T47D (cell line): Measurements from ENCODE around the gene UMODL1.

Experiments used
- DNase-seq, 2 experiments: peaks; one replicate each; pipeline versions ENCODE4 v3.0.0 to v3.0.0-alpha.2; 2011 to 2012; ENCODE audit warnings: low read depth in 1 of 2, low spot score in 1 of 2
- JUND ChIP-seq: IDR thresholded peaks from 2 replicates; pipeline ENCODE4 v1.6.1; 2012; ENCODE audit warnings: low read depth
- in situ Hi-C: cut with HindIII; loops from 2 replicates; pipeline ENCODE4 v1.10.0; 2016; ENCODE audit warnings: low sequenced_read_pairs, low pct_unique_long_range_greater_than_20kb

The UMODL1 gene

DNA sequence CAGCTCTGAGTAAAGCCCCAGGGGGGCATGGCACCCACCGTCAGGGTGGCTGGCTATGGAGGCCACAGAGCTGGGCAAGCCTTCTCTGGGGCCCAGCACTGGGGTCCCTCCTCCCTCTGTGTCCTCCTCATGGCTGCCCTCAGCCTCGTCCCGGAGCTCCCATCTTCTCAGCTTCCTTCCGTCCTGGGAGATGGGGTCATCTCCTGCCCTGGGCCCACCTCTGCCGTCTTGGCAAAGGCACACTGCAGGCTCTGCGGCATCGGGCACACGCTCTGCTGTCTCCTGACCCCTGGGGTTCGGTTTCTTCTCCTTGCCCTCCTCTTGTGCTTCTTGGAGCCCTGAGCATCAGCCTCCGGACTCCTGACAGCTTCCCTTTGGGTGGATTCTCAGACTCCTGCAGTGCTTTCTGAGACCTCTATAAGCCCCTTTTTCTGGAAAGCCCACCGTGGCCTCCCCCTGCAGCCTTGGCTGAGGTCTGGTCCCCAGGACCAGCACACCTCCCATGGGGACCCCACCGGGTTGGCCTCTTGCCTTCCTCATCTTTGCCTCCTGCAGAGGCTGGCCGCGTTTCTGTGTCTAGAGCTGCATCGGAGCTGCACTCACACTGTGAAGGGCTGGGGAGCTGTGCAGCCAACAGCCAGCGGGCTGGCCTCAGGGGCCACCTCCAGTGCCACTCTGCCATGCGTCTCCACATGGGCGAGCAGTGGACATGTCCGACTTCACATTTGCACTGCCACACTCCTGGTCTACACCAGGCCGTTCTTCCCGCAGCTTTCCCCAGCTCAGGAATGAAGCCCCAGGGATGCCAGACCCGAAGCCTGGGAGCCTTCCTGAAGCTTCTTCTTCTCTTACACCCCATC is 11.6 kb downstream of the UMODL1 start:
- TF ChIP-seq JUND = no peak
- no peak for DNase-seq
- in situ Hi-C loops = no loop called here

DNA sequence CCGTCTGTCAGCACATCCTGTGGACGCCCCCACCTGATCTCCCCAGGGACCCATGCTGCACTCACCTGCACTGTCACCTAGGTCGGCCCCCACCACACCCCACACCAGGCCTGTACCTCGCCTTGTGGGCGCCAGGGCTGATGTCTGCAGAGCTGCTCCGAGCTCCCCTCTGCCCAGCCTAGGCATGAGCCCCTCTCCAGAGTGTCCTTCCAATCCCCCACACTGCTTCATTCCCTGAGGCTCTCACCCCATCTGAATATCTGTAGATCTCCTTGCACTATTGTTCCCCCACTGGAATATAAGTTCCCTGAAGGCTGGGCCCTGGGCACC is 12.2 kb downstream of the UMODL1 start:
- in situ Hi-C loops = no loop called here
- TF ChIP-seq JUND = no peak
- DNase-seq = no peak

DNA sequence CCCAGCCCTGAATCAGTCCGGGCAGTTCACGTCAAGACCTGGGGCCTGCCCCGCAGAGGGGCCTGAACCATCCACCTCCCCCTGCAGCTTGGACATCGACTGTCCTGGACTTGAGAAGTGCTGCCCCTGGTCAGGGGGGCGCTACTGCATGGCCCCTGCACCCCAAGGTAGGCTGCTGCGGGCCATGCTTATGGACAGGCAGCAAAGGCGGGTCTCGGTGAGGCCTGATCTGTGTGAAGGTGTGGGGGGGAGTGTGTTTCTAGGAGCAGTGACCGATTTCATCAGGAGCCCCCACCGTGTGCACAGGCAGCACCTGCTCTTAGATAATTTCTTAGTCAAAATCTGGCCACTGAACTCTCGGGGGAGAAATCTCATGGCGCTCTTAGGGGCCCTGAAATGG is 13.0 kb downstream of the UMODL1 start:
- in situ Hi-C loops = no loop called here
- no peak for TF ChIP-seq JUND
- no peak for DNase-seq

DNA sequence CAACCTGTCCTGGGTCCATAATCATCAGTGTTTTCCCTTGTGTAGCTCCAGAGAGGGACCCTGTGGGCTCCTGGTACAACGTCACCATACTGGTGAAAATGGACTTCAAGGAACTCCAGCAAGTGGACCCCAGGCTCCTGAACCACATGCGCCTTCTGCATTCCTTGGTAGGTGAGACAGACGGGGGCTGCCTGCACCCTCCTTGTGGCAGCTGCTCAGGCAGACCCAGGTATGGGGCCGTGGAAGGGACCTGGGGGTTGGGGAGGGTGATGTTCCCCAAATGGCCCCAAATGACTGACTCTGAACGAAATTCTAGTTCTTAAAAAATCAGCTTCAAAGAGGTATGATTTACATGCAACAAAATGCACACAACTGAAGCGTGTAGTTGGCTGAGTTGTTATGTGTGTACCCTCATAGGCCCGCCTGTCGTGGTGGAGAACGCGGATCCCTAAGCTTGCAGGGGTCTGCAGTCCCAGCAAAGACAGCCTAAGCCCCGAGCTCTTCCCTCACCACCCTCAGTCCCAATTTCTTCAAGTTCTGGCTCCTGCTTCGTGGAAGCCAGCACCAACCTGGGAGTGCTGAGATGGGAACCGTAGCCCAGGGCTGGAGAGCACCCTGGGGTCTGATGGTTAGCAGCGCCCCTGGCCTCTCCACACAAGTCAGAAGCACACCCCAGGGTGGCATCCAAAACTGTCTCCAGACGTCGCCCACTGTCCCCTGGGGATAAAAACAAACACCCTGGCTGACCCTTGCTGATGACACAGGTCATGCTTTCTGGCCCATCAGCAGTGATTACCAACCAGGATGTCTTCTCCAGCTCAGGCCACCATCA is 14.3 kb downstream of the UMODL1 start:
- DNase-seq = no peak
- in situ Hi-C loops = no loop called here
- TF ChIP-seq JUND = no peak

DNA sequence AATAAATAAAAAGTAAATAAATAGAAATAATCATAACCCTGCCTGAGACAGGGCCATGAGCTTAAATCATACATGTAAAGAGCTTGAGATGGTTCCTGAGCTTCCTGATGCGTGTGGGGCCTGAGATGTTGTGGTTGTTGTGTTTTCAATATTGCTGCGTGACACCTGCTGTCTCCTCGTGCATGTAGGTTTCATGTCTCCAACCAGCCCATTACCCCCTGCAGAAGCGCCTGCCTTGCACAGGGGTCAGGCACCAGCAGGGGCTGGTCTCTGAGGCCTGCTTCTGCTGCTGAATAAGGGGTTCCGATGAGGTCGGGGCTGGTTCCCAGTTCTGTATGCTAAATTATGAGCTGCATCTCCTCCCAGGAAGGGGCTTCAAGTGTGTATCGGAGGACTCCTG is 15.9 kb downstream of the UMODL1 start:
- no peak for TF ChIP-seq JUND
- in situ Hi-C loops = no loop called here
- DNase-seq = no peak

DNA sequence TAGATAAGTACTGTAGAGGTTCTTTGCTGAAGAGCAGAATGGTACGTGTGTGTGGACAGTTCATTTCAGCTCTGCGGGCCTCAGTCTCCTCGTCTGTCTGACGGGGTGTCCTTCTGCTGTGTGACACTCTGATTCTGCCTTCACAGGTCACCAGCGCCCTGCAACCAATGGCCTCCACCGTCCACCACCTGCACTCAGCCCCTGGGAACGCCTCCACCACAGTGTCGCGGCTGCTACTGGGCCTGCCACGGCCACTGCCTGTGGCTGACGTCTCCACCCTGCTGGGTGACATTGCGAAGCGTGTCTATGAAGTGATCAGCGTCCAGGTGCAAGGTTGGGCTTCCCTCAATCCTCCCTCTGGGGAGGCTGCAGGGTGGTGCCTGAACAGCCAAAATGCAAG is 17.0 kb downstream of the UMODL1 start:
- DNase-seq = no peak
- TF ChIP-seq JUND = no peak
- in situ Hi-C loops = no loop called here

DNA sequence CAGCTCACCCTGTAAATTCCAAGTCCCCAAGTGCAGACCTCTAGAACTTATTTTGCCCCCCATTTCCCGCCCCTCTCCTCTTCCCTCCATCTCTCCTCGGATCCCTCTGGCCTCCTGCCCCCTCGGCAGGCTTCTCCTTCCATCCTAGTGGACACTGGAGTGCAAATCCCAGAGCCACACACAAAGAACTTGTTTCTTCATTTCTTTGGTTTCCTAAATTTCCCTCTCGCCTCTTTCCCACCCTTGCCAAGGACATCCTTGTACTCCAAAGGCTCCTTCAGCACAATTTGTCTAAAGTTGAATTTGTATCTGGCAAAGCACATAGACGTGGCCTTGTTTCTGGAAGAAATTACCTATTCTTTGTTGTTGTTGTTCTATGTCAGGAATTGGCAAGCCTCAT is 17.5 kb downstream of the UMODL1 start:
- in situ Hi-C loops = no loop called here
- DNase-seq = no peak
- no peak for TF ChIP-seq JUND

DNA sequence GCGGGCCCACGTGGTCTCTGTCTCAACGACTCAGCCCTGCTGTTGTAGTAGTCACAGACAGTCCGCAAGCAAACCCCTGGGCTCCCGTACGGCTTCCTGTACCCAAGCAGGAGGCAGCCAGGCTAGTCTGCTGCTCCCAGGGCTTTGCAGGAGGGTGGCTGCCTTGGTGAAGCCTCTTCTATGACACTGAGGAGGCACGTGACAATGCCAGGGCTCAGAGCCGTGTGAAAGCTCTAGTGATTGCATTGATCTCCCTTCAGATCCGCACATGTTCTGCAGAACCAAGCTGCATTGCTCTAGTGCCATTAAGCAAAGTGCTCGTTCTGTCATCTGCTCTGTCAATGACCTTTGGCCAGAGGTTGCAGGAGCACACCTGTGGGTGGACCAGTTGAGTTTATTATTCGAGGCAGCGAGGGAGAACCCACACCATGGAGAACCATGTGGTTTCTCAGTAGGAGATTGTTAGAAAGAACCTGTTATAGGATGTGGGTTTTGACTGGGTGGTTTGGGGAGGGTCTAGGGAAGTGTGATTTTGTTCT is 18.0 kb downstream of the UMODL1 start:
- no peak for TF ChIP-seq JUND
- in situ Hi-C loops = no loop called here
- DNase-seq = no peak

DNA sequence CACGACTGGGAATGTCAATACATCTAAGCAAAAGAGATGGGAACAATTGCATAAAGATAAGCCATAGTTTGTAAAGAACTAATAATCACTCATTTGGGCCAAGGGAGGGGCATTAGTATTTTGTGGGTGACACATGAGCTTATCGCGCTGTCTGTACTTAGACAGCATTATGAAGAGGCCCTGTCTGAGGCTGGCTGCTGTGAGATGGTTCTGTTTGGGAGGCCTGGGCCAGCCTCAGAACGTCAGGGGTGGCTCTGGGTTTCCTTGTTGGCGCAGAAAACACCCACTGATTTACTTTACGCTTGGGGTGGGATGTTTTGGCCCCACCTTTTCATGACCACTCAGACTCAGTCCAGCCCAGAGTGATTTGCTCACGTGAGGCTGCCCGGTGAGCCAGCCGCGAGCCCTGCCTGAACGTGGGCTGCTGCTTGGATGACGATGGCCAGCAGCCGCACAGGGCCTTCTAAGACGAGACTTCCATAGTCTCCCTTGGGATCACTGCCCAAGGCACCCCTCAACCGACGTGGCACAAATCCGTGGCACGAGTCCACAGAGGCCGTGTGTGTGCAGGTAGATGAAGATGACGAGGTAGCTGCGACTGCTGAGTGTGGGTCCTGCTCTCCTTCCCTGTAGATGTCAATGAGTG is 18.7 kb downstream of the UMODL1 start:
- in situ Hi-C loops = no loop called here
- no peak for TF ChIP-seq JUND
- DNase-seq = no peak

DNA sequence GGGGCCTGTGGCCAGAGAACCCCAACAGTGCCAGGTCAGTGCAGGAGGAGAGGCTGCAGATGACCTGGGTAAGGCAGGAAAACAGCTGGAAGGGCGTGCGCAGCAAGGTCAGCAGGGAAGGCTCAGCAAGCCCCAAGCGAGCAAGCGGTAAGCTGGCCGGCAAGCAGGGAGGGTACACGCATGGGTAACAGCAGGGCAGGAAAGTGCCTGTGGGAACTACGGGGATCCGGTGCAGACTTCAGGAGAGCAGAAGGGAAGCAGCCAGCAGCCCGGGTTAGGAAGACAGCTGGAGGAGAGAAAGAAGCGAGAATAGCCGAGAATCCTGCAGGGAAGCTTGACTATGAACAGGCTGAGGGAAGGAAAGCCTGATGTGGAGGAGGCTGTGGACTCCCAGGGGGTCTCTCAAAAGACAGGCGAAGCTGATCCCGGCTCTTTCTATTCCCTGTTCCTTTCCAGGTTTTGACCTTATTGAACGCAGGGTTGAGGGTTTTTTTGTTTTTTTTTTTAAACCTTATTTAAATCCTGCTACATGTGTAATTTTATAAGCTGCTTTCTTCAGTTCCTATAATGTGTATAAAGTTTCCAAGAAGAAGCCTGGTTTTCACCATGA is 20.9 kb downstream of the UMODL1 start:
- TF ChIP-seq JUND = no peak
- no peak for DNase-seq
- in situ Hi-C loops = no loop called here

DNA sequence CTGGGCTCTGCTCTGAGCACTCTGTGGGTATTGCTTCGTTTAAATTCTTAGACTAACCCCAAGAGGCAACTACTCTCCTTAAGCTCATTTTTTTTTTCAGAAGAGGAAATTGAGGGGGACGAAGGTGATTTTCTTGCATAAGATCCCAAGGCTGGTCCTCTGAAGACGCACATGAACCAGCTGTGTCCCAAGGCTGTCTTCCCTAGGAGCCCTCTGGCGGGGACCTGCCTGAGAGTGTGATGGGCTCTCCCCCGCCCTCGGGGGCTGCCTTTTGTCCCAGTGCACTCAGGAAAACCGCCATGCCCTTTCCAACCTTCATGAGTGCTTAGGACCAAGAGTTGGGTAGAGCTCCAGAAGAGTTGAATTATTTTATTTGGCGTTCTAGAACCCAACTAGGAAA is 21.7 kb downstream of the UMODL1 start:
- DNase-seq = no peak
- no peak for TF ChIP-seq JUND
- in situ Hi-C loops = no loop called here

DNA sequence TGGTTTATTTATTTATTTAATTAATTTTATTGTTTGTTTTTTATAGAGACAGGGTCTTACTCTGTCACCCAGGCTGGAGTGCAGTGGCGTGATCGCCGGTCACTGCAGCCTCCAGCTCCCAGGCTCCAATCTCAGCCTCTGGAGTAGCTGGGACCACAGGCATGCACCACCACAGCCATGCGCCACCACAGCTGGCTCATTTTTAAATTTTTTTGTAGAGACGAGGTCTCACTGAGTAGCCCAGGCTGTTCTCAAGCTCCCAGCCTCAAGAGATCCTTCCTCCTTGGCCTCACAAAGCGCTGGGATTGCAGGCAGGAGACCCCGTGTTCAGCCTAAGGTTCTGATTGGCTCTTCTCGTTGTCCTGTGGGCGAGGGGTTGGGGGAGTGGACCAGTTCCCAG is 22.1 kb downstream of the UMODL1 start:
- in situ Hi-C loops = no loop called here
- no peak for DNase-seq
- no peak for TF ChIP-seq JUND

DNA sequence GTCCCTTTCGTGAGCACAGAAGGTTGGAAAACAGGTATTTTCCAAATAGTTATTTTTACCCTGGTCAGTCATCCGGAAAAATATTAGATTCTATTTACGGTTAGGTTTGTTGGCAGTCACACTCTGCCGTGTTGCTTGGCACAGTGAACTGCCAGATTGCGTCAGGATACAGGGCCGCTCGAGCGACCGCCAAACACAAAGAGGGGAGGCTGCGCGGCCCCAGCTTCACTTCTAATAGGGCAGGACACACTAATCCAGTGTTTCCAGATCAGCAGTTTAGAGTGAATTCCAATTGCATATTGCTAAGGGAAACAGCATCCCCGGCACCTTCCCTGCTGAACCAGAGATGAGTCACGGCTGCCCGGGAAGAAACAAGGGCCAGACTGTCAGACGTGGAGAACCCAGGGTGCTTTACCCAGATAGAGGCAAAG is 22.9 kb downstream of the UMODL1 start:
- in situ Hi-C loops = no loop called here
- DNase-seq = no peak
- TF ChIP-seq JUND = no peak
